Measurements from ENCODE around the gene SPACDR.

Gene SPACDR

GRCh38 chr7:100484673-100485045 is 20.6 kb upstream of the SPACDR start:
- DNase-seq (ENCODE audit: low spot score): peak; percentile 5

- peak; percentile 73 for DNase-seq (ENCODE audit: low spot score)
These were observed 19.9 kb upstream of the SPACDR start, which contains the start of gene NYAP1 for GRCh38 chr7:100483722-100484672. NYAP1 (plus strand) TSS chr7:100483927; CDS start chr7:100485312, 1,385 bp downstream.

GRCh38 chr7:100483090-100483721 is 19.1 kb upstream of the SPACDR start:
- peak; percentile 88 for DNase-seq (ENCODE audit: low spot score)

GRCh38 chr7:100482728-100483089 is 18.6 kb upstream of the SPACDR start:
- no peak for DNase-seq (ENCODE audit: low spot score)

GRCh38 chr7:100481466-100481865 is 17.4 kb upstream of the SPACDR start:
- DNase-seq (ENCODE audit: low spot score): no peak

- DNase-seq (ENCODE audit: low spot score): peak; percentile 92
These were observed 15.0 kb upstream of the SPACDR start, which contains the start of gene TSC22D4 for GRCh38 chr7:100478958-100479660. TSC22D4 (minus strand) TSS chr7:100479214; CDS start chr7:100478038, 1,176 bp downstream.

- DNase-seq (ENCODE audit: low spot score): peak; percentile 24
These were observed 13.8 kb upstream of the SPACDR start for GRCh38 chr7:100477871-100478267.

GRCh38 chr7:100476903-100477870 is 13.1 kb upstream of the SPACDR start:
- DNase-seq (ENCODE audit: low spot score): peak; percentile 55

GRCh38 chr7:100476101-100476780 is 12.2 kb upstream of the SPACDR start:
- DNase-seq (ENCODE audit: low spot score): no peak

GRCh38 chr7:100475549-100475948 is 11.5 kb upstream of the SPACDR start:
- DNase-seq (ENCODE audit: low spot score): no peak

- DNase-seq (ENCODE audit: low spot score): no peak
These were observed 8.9 kb upstream of the SPACDR start for GRCh38 chr7:100472854-100473499.

GRCh38 chr7:100472121-100472851 is 8.2 kb upstream of the SPACDR start:
- DNase-seq (ENCODE audit: low spot score): no peak

- DNase-seq (ENCODE audit: low spot score): no peak
These were observed 7.0 kb upstream of the SPACDR start for GRCh38 chr7:100471021-100471420.

- peak; percentile 94 for DNase-seq (ENCODE audit: low spot score)
These were observed 5.4 kb upstream of the SPACDR start for GRCh38 chr7:100469227-100470044.

- DNase-seq (ENCODE audit: low spot score): no peak
These were observed 3.7 kb upstream of the SPACDR start for GRCh38 chr7:100467638-100468373.

GRCh38 chr7:100466653-100467605 is 2.9 kb upstream of the SPACDR start:
- DNase-seq (ENCODE audit: low spot score): no peak
